NCI-H82 treated with DMSO at 0.1 percent for 48 hours (cell line): ENCODE data around the gene UMPS.
A peak's percentile ranks its signal among the peaks of the same experiment; 100 is the strongest.

Experiments used
- DNase-seq: peaks from one replicate; lab custom pipeline; 2025; ENCODE audit not compliant: unreplicated experiment; lab: John Stamatoyannopoulos, UW

Gene UMPS

DNA sequence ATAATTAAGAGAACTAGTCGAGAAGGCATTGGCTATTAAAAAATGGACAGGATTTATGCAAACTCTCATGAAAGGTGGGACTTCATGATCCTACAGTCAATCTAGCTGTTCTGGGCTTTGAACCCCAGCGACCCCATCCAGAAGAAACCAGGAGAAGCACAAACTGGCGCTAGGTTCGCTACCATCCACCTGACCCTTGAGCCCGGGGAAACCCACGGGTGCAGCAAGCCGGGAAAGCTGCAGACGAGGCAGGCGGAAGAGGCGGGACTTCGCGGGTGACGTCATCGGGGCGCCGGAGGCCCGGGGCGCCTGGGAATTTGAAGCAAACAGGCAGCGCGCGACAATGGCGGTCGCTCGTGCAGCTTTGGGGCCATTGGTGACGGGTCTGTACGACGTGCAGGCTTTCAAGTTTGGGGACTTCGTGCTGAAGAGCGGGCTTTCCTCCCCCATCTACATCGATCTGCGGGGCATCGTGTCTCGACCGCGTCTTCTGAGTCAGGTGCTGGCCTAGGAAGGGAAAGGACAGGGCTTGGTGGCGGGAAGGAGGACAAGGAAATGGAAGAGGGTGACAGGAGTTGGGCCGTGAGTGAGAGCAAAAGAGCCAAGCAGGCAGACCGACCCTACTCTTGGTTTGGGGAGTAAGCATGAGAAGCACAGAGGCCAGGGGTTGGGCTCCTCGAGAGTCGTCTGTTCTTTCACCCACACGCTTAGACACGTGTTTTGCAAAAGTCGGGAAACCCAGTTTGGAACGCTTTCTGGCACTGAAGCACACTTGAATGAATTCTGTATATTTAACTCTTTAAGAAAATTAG is at the start of gene UMPS:
Gene UMPS (plus strand): TSS at position 324 of the 812 bp plus-strand sequence. CDS start 20 bp downstream, at position 344.
- DNase-seq, result peak; percentile 79

DNA sequence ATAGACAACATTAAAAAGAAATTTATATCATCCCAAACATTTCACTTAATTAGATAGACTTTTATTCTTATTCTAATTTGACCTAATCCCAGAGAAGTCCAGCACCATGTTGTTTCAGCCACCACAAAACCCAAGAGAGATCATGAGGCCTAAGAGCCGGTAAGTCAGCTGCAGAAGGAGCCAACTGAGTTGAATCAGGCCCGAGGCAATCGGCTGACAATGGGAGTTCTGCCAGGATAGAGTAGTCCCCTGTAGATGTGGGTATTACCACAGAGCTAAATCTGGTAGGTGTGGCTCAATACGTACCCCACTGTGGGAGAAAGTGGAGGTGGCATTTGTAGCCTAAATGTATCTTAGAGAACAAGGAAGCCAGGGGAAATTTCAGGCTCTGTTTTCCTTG is 49.7 kb upstream of the UMPS start:
- DNase-seq, result no peak

DNA sequence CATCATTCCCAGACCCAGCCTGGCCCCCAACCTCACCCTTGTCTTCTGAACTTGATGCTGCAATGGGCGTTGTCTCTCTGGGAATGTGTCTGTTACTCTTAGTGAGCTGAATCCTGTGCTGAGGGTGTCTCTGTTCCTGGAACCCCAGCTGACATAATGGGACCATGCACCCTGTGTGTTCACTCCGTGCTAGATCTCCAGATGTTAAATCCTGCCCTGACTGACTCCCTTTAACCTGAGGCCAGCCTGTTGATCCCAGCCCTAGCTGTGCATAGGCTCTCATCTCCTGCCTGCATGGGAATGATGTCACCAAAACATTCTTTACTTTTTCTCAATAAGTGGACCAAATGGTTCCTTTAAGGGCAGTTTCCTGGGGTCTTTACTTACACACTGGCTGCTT is 48.0 kb upstream of the UMPS start:
- DNase-seq, result no peak

DNA sequence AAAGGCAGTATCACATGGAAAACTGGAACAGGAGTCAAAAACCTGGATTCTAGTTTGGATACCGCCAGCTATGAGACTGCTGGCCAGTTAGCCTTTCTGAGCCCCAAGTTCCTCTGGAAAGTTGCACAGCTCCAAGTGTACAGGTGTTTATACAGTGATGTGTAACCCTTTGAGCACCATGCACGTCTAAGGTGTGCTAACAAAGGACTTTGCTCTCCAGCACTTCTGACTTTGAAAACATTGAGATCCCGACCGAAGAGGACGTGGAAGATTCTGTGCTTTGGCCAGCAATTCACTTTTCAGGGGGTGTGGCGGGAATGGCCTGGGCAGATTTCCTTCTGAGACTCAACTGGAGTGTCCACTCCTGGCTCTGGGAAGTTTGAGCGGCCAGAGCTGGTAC is 45.8 kb upstream of the UMPS start:
- no peak for DNase-seq

DNA sequence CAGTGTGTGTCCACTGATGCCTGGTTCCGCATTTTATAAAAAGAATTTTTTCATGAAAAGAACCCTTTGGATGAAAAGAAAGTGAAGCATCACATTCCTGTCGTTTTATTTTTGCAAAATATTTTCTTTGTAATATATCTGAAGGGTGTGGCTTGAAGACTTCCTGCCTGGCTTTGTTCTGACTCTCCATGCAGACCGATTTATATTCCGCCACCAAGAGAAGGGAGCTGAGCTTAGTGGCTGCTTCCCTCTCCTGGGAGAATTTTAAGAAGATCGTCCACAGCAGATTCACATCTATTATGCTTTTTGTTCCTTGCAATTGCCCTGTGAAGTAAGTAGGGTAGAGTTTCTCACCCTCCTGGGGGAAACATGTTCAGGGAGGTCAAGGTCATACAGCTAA is 45.2 kb upstream of the UMPS start:
- DNase-seq, result no peak

DNA sequence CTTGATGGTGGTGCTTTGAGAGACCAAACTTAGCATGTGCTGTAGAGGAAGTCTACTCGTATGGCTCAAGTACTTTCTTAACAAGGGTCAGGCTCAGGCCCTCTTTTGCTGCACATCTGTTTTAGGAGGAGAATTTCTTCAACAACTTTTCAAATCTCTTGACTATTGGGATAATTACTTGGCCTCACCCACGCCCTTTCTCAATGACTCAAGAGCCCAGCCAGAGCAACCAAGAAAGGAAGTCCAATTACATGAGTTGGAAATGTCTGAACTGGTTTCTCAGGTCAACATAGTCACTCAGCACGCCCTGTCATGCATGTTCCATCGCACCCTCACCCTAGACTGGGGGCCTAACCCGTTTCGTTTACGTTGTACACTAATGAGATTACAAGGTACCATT is 44.8 kb upstream of the UMPS start:
- no peak for DNase-seq

DNA sequence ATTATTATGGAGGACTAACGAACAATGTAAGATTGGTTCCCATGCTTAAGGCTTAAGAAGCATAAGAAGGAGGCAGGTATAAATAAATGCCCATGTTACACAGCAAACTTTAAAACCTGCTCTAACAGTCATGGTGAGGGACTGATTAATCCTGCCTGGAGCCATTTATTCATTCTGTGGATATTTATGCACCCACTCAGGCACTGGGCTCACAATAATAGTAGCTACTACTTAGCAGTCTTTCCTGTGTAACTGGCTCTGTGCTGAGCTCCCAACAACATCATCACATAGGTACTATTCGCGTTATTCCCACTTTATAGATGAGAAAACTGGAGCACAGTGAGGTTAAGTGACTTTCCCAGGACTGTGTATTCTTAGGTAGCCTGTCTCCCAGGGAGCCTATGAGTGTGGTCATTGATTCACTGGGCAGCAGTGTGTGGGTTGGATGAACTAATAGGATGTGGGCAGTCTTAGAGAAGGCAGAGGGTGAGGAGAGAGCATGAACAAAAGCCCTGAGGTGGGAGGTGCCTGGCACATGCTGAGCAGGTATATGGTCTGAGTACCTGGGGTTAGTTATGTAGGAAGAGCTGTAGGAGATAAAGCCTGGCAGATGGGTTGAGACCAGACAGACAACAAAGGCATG is 44.1 kb upstream of the UMPS start:
- DNase-seq, result no peak

DNA sequence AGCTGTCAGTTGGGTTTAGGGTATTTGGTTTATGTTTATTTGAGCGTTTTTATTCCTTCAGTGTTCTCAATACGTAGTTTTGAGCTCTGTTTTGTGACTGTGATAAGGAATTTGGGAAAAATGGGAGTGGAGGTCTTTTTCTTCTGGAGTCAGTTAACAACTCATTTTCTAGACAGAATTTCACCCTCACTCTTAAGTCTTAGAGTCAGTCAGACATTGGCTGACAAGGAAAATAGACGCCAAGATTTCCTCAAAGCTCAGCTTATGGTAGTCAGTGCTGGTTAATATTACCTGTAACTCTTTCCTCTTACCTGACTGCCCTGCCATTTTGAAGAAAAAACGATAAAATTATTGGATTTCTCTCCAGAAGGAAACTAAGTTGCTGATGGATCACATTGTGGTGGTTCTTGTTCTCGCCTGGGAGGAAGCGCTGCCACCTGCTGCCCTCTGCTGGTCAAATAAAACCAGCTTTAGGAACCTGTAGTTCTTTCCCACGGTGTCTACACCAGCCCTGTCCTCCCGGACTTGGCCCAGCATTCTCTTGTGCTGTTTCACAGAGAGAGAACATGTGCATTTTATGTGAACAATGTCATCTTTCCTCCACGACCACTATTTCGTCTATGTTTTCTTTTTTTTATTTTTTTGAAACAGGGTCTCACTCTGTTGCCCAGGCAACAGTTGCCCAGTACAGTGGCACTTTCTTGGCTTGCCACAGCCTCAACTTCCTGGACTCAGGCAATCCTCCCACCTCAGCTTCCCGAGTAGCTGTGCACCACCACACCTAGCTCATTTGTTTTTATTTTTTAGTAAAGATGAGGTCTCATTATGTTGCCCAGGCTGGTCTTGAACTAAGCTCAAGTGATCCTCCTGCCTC is 41.4 kb upstream of the UMPS start:
- DNase-seq, result peak; percentile 30

DNA sequence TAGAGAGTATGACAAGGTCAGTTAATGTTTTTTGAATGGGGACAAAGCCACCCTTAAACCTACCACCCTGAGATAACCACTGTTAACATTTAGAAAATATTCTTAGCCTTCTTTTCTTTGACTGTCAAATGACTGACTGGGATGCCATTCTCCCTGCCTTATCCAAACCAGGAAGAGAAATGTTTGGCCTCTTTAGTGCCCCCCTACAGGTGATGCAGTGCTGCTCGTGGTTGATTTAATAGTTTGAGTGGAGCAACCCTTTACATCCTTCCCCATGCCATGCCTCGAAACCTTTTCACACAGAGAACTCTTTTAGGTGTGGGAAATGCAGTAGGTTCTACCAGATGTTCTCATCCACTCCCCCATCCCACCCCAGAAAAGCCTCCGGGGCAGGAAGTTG is 38.7 kb upstream of the UMPS start:
- DNase-seq, result no peak

DNA sequence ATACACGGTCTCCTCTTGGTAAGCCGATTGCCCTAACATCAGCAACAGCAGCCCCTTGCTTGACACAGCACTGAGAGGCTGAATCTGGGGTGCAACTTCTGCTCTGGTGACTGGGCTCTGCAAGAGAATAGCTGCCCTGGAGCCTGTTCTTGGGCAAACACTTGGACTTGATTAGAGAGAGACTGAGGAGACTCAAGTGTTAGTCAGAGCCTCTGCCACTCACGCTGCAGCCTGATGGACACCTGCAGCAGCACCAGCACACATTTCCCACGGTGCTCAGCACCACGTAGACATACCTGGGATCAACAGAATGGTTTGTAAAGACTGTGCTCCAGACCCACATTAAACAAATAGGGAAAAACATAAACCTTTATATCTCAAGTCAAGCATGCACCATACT is 35.8 kb upstream of the UMPS start:
- no peak for DNase-seq

DNA sequence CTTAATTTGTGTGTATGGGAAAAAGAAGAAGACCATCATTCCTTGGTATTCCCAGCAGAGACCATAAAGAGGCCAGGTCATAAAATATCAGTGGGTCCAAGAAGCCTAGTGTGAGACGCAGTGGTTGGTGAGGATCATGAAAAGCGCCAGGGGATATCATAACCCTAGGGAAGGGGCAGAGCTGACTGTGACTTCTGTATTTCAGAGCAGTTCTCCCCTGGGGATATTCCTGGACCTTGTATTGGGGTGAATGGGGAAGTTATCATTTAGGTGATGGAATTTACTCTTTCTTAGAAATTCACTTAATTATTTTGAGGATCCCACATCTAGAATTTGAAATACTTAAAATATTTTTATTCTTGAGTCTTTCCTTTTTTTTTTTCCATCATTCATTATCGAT is 34.9 kb upstream of the UMPS start:
- no peak for DNase-seq

DNA sequence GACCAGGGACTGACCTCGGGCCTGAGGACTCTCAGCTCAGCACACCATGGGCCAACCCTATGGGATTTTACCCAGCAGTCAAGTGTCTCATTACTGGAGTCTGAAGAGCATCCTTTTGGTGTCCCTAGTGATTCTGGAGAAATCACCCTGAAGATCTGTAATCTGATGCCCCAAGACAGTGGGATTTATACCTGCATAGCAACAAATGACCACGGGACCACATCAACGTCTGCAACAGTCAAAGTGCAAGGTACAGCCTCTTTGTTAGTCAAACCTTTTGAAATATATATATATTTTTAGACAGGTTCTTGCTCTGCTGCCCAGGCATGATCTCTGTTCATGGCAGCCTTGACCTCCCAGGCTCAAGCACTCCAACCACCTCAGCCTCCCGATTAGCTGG is 34.2 kb upstream of the UMPS start:
- DNase-seq, result no peak

DNA sequence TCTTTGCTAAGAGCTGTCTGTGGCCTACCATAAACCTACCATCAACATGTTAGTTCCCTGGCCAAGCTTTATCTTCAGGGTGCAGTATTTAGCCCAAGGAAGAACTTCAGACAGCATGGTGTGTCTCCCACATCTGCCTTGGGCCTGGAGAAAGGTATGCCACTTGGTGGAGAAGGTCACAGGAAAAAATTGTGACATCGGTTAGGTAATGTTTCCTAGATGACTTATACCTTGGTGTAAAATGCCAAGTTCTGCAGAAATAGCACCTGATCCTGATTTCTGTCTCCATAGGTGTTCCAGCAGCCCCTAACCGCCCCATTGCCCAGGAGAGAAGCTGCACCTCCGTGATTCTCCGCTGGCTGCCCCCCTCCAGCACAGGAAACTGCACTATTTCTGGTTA is 33.0 kb upstream of the UMPS start:
- no peak for DNase-seq

DNA sequence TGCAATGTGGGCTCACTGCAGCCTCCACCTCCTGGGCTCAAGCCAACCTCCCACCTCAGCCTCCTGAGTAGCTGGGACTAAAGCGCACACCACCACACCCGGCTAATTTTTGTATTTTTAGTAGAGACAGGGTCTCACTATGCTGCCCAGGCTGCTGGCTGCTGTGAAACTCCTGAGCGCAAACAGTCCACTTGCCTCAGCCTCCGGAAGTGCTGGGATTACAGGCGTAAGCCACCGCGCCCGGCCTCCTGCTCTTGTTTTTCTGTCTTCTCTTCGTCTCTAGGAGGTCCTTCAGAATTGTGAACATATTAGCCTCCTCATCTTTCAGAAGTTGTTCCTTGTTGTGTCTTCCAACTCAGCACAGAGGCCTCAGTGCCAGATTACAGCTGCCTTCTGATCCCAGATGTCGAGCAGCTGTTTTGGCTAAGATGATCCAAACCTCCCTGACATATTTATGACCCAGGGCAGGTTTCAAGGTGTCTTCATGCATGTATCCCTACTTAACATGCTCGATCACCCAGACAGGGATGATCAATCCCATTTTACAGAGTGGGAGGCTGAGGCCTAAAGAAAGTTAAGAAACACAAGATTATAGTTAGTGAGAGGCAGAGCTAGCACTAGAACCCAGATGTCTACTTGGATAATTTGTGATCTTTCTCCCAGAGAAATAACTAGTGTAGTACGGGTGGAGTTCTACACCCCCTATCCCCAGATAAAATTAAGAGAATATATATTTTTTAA is 32.1 kb upstream of the UMPS start:
- DNase-seq, result no peak

DNA sequence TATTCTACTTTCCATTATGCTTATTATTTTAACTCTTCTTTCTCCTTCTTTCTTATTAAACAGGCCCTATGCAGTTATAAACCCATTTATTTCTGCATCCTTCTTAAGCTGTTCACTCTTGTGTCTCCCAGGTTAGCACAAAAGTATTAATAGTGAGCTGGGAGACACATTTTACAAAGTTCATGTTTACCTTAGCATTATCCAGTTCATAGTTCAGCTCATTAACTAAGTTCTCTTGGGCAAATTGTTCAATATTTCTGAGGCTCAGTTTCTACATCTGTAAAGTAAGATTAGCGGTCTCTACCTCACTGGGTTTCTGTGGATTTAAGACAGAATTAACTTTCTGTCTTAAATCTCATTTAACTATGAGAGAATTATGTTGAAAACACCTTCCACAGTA is 31.2 kb upstream of the UMPS start:
- DNase-seq, result no peak

DNA sequence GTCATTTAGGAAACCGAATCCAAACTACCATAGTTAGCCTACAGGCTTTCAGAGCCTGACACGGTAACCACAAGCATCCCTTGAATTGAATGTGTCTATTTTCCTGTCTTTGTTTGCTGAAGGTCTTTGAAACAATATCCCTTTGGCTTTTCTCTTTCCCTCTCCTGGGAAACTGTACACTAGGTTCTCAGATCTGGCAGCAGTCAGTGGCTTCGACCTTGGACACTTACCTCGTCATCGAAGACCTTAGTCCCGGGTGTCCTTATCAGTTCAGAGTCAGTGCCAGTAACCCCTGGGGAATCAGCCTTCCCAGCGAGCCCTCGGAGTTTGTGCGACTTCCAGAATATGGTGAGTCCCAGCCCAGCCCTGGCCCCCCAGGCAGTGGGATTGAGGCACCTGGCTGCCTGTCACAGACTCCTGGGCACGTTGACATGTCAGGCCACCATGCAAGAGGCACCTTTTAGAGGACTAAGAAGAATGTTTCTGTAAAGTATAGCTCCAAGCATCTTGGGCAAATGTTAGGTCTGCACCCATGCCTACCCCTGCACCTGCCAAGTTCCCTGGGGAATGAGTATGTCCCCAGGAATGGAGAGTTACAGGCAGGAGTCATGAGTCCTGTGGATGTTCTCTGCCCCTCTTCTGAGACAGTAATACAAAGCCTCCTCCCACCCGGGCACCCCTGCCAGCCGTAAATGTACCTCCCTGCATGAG is 30.4 kb upstream of the UMPS start:
- no peak for DNase-seq

DNA sequence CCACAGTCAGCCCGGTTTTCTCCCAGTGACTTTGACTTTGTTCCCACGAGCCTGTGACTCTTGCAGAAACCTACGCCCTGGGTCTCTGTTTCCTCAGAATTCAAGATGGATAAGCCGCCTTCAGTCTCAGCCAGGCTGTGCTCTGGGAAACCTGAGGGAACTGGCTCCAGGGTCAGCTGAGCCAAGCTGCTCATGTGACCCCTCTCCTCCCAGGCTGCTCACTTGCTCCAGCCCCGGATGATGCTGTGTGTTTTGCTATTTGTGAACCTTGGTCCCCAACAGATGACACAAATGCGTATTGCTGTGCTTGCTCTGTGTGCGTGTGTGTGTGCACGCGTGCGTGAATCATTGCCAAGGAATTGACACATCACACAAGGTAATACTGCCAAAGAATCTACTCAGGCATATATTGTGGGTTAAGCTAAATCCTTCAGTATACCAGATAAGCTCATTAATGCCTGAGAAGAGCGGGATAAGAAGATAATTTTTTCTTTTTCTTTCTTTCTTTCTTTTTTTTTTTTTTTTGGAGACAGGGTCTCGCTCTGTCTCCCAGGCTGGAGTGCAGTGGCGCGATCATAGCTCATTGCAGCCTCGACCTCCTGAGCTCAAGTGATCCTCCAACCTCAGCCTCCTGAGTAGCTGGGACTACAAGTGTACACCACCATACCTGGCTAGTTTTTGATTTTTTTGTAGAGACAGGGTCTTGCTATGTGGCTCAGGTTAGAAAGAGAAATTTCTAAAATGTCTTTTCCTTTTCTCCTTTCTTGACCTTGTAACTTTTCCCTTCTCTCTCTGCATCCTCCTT is 29.2 kb upstream of the UMPS start:
- DNase-seq, result no peak

DNA sequence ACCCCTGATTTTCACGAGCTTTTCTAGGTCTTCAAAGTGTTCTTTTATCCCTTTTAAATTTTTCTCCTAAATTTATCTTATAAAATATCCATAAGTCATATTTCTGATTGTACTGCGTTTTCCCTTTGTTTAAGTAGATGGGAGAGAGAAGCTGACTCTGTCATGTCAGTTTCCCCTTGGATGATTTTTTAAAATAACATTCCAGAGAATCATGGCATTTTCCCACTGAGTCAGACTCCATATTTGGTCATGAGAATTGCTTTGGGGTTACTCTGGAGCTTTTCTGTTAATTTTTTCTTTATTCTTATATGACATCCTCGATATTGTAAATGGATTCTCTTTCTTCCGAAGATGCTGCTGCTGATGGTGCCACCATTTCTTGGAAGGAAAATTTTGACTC is 28.6 kb upstream of the UMPS start:
- no peak for DNase-seq

DNA sequence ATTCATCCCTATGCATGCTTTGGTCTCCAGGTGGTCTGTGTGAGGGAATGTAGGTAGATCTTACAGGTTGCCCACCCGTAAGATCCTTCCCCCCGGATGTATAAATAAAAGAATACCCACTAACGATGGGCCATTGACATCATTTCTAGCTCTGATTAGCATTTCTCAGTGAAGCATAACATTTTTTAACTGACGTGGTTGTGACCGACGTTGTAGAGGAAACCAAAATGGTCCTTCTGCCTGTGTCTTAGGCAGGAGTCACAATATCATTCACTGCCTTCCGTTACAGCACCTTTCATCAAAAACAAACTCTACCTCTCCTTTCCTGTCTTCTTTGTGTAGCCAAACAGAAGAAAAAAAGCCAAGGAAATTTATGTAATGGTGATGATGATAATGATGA is 27.3 kb upstream of the UMPS start:
- no peak for DNase-seq

DNA sequence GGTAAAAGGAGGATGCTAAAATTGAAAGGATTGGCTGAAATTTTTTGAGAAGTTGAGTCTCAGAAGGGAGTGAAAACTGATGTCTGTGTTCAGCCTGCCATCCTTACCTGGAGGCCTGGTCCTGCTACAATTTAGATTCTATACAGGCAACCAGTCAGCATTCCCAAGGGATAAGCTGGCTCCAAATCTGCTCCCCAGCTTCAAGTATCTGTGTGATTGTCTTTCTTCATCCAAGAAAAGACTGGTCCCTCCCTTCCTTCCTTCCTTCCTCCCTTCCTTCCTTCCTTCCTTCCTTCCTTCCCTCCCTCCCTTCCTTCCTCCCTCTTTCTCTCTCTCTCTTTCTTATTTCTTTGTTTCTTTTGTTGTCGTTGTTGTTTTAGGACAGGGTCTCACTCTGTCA is 24.7 kb upstream of the UMPS start:
- DNase-seq, result no peak
